ENCODE measurements around the gene ZNF511.

Gene ZNF511

GRCh38 chr10:133289761-133290160 is 19.0 kb upstream of the ZNF511 start:
- Histone ChIP-seq H3K36me3 (peaks cover 87% of the 10 kb centered on the region), H3K27ac (no peak overlapping the region), H3K27me3 (no peaks in the 10 kb centered on the region), H3K4me1 (no peaks in the 10 kb centered on the region), H3K9ac (no peak overlapping the region), H3K9me3 (no peaks in the 10 kb centered on the region), H3K4me3 (no peak overlapping the region), H3K4me2 (no peak overlapping the region), H4K20me1 (peaks cover 43% of the 10 kb centered on the region)
- TF ChIP-seq Cebpa-rat (IDR thresholded peaks at IDR 0.05): no peak

DNA sequence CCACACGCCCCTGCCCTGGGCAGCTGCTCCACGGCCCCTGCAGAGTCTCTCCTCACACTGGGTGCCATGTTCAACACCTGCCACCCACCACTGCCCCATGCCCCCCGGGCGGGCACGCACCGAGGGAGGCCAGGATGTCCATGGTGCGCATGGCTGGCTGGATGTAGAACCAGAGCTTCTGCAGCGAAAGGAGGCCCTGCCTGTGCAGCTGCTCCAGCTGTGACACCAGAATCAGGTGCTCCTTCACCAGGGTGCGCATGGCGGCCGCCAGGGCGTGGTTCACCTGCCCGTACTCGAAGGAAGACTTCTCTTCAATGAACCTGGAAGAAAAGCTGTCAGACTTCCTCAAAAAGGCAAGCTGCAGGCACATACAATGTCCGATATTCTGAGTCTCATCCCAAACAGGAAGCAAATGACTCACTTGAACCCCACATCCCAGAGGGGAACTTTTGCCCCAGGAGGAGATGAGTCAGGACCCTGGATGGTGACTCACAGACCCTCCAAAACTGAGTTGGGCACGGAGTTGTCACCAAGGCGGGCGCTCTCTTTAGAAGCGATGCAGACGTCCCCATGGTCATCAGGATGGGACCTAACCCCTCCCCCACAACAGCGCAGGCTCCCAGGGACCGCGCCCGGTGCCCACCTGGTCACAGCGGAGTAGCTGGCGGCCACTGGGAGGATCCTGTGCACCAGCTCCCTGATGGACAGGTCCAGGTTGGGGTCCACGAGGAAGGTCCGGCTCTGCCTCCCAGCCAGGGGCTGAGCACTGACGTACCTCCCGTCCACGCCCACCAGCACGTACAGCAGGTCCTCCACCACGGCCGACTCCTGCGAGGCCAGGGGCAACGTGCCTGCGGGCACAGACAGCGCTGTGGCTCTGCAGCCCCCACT is 15.6 kb upstream of the ZNF511 start:
- H3K9me3 ChIP-seq: no peaks in the 10 kb centered on the region
- no peak for TF ChIP-seq Cebpa-rat (IDR thresholded peaks at IDR 0.05)
- H3K4me3 ChIP-seq: no peak overlapping the region
- peaks cover 34% of the 10 kb centered on the region for H4K20me1 ChIP-seq
- no peak overlapping the region for H3K27ac ChIP-seq
- H3K27me3 ChIP-seq: no peaks in the 10 kb centered on the region
- H3K9ac ChIP-seq: no peak overlapping the region
- no peak overlapping the region for H3K4me2 ChIP-seq
- H3K36me3 ChIP-seq: peaks cover 89% of the 10 kb centered on the region
- H3K4me1 ChIP-seq: no peaks in the 10 kb centered on the region

DNA sequence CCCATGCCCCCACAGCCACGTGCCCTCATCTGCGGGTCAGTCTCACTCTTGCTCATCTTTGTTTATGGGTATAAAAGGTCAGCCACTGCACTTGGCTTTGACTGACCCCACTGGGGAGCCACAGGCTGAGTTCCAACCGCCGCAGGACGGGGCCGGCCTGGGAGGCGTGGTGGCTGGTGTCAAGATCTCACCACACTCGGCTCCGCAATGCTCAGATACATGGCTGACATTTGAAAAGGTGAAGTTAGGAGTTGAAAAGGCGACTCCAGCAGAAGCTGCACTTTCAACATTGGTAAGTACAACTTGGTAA is 14.9 kb upstream of the ZNF511 start:
- H3K9ac ChIP-seq: no peak overlapping the region; the same call in 1 of the 2 replicates
- peaks cover 40% of the 10 kb centered on the region for H4K20me1 ChIP-seq
- H3K4me2 ChIP-seq: no peak overlapping the region
- no peaks in the 10 kb centered on the region for H3K4me1 ChIP-seq
- H3K27me3 ChIP-seq: no peaks in the 10 kb centered on the region
- peaks cover 89% of the 10 kb centered on the region for H3K36me3 ChIP-seq
- H3K27ac ChIP-seq: no peak overlapping the region
- no peaks in the 10 kb centered on the region for H3K9me3 ChIP-seq
- no peak for TF ChIP-seq Cebpa-rat (IDR thresholded peaks at IDR 0.05)
- H3K4me3 ChIP-seq: no peak overlapping the region

- TF ChIP-seq Cebpa-rat (IDR thresholded peaks at IDR 0.05): no peak
- Histone ChIP-seq H3K27ac (no peak overlapping the region), H3K36me3 (peaks cover 89% of the 10 kb centered on the region), H3K9ac (peak overlapping the region; percentile 49; the same call in 1 of the 2 replicates), H3K4me3 (no peak overlapping the region), H3K27me3 (no peaks in the 10 kb centered on the region), H3K4me1 (no peaks in the 10 kb centered on the region), H3K4me2 (no peak overlapping the region), H4K20me1 (peaks cover 43% of the 10 kb centered on the region), H3K9me3 (no peaks in the 10 kb centered on the region)
Measured at GRCh38 chr10:133294189-133294588, 14.5 kb upstream of the ZNF511 start.

GRCh38 chr10:133295426-133296320 is 13.0 kb upstream of the ZNF511 start:
- Histone ChIP-seq H3K9ac (no peak overlapping the region), H3K36me3 (peaks cover 89% of the 10 kb centered on the region), H3K4me3 (no peak overlapping the region), H3K27me3 (no peaks in the 10 kb centered on the region), H3K9me3 (no peaks in the 10 kb centered on the region), H3K27ac (no peak overlapping the region), H3K4me1 (no peaks in the 10 kb centered on the region), H4K20me1 (peaks cover 49% of the 10 kb centered on the region), H3K4me2 (no peak overlapping the region)
- no peak for TF ChIP-seq Cebpa-rat (IDR thresholded peaks at IDR 0.05)

DNA sequence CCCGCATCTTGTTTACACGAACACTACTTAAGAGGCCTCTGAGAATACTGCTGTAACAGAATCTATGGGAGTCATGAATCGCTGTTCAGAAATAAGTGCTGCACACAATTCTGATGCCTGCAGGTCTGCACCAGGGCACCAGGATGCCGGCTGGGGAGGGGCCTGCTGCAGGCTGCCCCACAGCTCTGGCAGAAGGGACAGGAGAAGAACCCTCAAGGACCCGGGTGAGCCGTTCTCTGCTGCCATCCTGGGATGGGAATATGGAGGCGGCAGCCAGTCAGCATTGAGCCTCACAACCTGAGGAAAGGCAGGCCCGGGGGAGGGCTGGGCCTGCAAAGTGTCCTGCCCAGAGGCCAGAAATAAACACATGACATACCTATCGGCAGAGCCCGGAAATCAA is 11.2 kb upstream of the ZNF511 start:
- H3K9ac ChIP-seq: no peak overlapping the region
- no peak for TF ChIP-seq Cebpa-rat (IDR thresholded peaks at IDR 0.05)
- no peaks in the 10 kb centered on the region for H3K4me1 ChIP-seq
- no peak overlapping the region for H3K4me2 ChIP-seq
- H3K27ac ChIP-seq: no peak overlapping the region
- no peaks in the 10 kb centered on the region for H3K27me3 ChIP-seq
- H3K9me3 ChIP-seq: no peaks in the 10 kb centered on the region
- H4K20me1 ChIP-seq: peaks cover 64% of the 10 kb centered on the region
- H3K4me3 ChIP-seq: no peak overlapping the region
- peaks cover 97% of the 10 kb centered on the region for H3K36me3 ChIP-seq

DNA sequence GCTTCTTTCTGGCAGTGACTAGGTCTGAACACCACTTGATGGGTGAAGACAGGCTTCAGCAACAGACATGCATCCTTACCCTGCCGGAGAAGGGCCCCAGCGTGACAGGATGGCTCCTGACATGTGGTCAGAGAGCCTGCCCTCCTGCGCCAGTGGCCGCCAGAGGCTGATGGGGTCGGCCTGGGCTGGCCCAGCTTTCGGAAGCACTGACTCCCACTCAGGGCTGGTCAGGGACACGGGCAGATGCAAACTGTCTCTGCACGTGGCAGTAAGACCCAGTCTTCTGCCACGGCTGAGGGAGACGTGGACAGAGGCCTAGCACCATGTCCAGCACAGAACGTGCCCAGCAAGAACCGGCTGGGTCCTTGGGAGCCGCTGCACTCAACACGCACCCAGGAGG is 10.2 kb upstream of the ZNF511 start:
- H3K36me3 ChIP-seq: peaks cover 97% of the 10 kb centered on the region
- H3K4me1 ChIP-seq: no peaks in the 10 kb centered on the region
- no peak overlapping the region for H3K4me3 ChIP-seq
- TF ChIP-seq Cebpa-rat (IDR thresholded peaks at IDR 0.05): no peak
- H3K9ac ChIP-seq: no peak overlapping the region
- H3K27me3 ChIP-seq: no peaks in the 10 kb centered on the region
- H4K20me1 ChIP-seq: peaks cover 64% of the 10 kb centered on the region
- no peaks in the 10 kb centered on the region for H3K9me3 ChIP-seq
- H3K4me2 ChIP-seq: no peak overlapping the region
- no peak overlapping the region for H3K27ac ChIP-seq

- TF ChIP-seq Cebpa-rat (IDR thresholded peaks at IDR 0.05): no peak
- peaks cover 64% of the 10 kb centered on the region for H4K20me1 ChIP-seq
- H3K27me3 ChIP-seq: no peaks in the 10 kb centered on the region
Measured at GRCh38 chr10:133299224-133299623, 9.5 kb upstream of the ZNF511 start.

DNA sequence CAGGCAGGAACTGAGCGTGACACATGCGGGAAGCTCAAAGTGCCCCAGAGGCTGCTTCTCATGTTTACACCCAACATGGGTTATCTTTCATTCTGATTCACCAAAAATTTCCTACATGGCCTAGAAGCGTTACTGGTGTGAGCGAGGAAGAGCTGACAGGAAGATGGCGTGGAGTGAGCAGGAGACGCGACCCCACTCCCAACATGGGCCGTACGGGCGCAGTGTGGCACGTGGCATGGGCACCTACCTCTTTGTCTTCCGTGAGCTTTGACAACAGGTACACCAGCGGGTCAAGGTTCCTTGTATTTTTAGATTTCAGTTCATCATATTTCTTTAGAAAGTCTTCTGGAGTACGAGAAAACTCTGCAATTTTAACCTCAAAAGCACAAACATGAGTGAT is 9.0 kb upstream of the ZNF511 start:
- H3K9ac ChIP-seq: no peak overlapping the region
- peaks cover 65% of the 10 kb centered on the region for H4K20me1 ChIP-seq
- no peaks in the 10 kb centered on the region for H3K4me1 ChIP-seq
- H3K27me3 ChIP-seq: no peaks in the 10 kb centered on the region
- H3K9me3 ChIP-seq: no peaks in the 10 kb centered on the region
- H3K4me3 ChIP-seq: no peak overlapping the region
- H3K4me2 ChIP-seq: no peak overlapping the region
- peaks cover 90% of the 10 kb centered on the region for H3K36me3 ChIP-seq
- no peak overlapping the region for H3K27ac ChIP-seq
- no peak for TF ChIP-seq Cebpa-rat (IDR thresholded peaks at IDR 0.05)

More at GRCh38 chr10:133299224-133299623, 9.5 kb upstream of the ZNF511 start:
- Histone ChIP-seq H3K9me3 (no peaks in the 10 kb centered on the region), H3K36me3 (peaks cover 95% of the 10 kb centered on the region), H3K4me2 (no peak overlapping the region), H3K4me3 (no peak overlapping the region), H3K9ac (no peak overlapping the region), H3K4me1 (no peaks in the 10 kb centered on the region), H3K27ac (no peak overlapping the region)

DNA sequence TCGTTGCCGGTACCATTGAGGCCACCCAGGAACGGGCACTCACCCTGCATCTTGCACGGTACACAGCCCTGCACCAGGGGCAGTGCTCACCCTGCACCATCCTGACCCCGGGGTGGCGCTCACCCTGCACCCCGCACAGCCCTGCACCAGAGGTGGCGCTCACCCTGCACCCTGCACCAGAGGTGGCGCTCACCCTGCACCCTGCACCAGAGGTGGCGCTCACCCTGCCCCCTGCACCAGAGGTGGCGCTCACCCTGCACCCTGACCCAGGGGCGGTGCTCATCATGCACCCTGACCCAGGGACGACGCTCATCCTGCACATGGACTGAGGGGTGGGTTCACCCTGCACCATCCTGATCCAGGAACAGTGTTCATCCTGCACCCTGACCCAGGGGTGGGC is 6.5 kb upstream of the ZNF511 start:
- H3K27me3 ChIP-seq: no peaks in the 10 kb centered on the region
- no peak overlapping the region for H3K27ac ChIP-seq
- peaks cover 7% of the 10 kb centered on the region for H3K4me1 ChIP-seq
- H3K4me2 ChIP-seq: no peak overlapping the region
- no peak for TF ChIP-seq Cebpa-rat (IDR thresholded peaks at IDR 0.05)
- H3K36me3 ChIP-seq: peaks cover 76% of the 10 kb centered on the region
- H3K4me3 ChIP-seq: no peak overlapping the region
- no peak overlapping the region for H3K9ac ChIP-seq
- H3K9me3 ChIP-seq: no peaks in the 10 kb centered on the region
- peaks cover 87% of the 10 kb centered on the region for H4K20me1 ChIP-seq
